ENCODE results near the gene CCNDBP1. TPM values are rescaled to one million over a fixed set of nuclear protein-coding genes. Genes with fewer than 3 reads are reported as not detected.
"Not testable (repeated sequence)": the region's sequence is repeated elsewhere in the genome, so short reads cannot be mapped to it uniquely, and the experiment has no call there.

CCNDBP1 gene, protein sequence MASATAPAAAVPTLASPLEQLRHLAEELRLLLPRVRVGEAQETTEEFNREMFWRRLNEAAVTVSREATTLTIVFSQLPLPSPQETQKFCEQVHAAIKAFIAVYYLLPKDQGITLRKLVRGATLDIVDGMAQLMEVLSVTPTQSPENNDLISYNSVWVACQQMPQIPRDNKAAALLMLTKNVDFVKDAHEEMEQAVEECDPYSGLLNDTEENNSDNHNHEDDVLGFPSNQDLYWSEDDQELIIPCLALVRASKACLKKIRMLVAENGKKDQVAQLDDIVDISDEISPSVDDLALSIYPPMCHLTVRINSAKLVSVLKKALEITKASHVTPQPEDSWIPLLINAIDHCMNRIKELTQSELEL
- total RNA-seq, result 22.4 TPM

DNA sequence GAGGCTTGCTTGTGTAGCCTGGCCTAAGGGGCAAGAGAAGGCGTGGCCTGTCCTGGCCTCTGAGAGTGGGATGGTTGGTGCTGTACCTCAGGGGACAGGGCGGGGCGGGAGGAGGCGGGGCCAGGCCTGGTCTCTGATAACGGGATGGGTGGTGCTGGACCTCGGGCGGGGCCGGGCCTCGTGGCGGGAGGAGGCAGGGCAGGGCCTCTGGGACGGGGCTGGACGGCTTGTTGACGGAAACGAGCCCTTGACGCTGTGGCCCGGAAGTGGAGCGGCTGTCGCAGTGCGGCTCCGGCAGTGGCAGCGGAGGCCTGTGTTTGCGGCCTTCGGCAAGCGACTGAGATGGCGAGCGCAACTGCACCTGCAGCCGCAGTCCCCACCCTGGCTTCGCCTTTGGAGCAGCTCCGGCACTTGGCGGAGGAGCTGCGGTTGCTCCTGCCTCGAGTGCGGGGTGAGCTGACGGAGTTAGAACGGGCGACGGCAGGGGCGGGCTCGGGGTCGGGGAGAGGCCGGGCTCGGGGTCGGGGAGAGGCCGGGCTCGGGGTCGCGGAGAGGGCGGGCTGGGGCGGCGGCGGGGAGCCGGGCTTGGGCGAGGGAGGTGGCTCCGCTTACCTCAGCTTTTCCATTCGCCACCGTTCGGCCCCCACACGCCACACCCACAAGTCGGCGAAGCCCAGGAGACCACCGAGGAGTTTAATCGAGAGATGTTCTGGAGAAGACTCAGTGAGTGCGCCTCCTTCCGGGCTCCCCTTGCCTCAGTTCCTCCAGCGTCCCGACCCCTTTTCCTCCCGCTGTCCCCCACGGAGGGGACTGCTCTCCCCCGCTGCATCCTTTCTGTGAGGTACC is at the start of gene CCNDBP1:
CCNDBP1 (plus strand) TSS at position 247 of the 846 bp plus-strand sequence; CDS start at position 343, 96 bp downstream.
- peak; percentile 82 to 87 for DNase-seq (ENCODE audit: low spot score in 2 of 2)
- FAIRE-seq, result no peak

DNA sequence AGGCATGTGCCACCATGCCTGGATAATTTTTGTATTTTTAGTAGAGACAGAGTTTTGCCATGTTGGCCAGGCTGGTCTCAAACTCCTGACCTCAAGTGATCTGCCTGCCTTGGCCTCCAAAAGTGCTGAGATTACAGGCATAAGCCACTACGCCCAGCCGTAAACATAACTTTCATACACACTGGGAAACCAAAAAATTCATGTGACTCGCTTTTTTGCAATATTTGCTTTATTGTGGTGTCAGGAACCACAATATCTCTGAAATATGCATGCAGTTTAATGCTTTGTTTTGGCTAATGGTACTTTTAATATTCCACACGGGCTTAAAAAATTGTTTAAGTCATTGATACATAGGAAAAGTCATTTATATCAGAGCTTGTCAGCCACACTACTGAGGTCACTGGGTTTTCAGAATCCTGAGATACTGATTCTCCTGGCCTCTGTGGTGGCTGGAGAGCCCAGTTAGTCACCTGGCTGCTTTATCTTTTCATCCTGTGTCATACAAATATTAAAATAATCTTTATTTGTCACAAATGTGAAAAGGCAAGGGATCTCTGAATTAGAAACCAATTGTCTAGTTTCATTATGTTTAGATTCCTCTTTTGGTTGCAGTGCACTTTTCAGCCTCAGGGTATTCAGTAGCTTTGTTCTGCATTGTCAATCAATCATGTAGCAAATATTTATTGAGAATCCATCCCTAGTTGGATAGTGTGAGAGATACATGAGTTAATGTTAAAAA is 41.8 kb upstream of the CCNDBP1 start:
- FAIRE-seq, result no peak
- no peak for DNase-seq (ENCODE audit: low spot score in 2 of 2)

DNA sequence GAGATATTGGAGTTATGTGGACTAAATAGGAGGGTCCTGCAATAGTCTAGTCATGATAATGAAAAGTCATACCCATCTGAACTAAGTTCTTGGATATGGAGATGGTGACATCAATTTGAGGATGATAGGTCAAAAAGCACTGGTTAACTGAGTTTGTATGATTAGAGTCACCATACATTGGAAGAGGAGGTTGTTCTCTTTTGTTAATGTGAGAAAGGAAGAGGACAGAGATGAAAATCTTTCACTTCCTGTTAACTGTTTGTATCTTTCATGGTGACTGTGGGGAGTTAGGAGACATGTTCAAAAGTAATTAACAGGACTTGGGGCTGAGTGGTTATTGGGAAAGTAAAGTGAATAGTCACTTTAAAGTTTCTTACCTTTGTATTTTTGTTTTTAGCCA is 40.7 kb upstream of the CCNDBP1 start:
- FAIRE-seq, result no peak

DNA sequence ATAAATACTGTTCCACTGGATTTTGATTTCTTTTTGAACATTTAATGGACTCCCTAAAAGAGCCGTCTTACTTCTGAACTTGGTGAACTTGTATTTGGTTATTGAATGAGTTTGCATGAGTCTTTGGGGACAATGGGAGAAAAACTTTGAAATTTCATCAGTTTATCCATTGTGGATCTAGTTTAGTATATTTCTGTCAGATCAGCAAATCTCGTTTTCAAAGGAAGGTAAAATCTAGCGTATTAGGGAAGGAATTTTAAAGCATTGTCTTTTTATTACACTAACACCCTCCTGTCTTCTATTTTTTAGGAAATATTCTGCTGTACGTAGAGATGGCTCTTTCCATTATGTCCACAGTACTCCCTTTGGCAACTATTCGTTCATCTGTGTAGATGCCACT is 39.0 kb upstream of the CCNDBP1 start:
- FAIRE-seq, result no peak
- DNase-seq (ENCODE audit: low spot score in 2 of 2), result no peak

More for the DNA sequence above, 40.7 kb upstream of the CCNDBP1 start:
- no peak for DNase-seq (ENCODE audit: low spot score in 2 of 2)

DNA sequence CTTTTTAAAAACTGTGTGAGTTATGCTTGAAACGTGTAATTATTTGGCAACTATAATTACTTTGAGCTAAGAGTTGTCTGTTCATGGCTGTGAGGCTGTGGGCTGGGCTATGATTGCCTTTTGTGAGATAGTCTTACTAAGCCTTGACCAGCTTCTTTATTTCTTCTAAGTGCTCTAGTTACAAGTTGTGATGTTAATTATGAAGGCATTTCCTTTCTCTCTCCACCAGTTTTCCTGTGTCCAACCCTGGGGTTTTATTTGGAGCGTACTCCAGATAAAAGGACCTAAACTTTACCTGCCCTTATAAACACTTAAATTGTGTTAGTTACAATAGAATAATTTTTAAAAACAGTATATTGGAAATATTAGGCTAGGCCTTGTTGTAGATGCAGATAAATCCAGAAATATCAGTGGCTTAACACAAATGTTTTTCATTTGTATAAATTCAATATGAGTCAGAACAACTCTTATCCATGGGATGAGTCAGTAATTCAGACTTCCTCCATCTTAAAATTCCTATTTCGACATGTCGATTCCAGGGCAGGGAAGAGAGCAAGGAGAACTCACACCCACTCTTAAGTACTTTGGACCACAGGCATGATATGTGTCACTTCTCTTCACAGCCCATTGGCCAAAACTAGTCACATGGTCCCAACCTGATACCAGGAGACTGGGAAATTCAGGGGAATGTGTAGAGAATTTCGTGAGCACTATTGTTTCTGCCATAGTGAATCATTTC is 34.8 kb upstream of the CCNDBP1 start:
- no peak for DNase-seq (ENCODE audit: low spot score in 2 of 2)
- no peak for FAIRE-seq

DNA sequence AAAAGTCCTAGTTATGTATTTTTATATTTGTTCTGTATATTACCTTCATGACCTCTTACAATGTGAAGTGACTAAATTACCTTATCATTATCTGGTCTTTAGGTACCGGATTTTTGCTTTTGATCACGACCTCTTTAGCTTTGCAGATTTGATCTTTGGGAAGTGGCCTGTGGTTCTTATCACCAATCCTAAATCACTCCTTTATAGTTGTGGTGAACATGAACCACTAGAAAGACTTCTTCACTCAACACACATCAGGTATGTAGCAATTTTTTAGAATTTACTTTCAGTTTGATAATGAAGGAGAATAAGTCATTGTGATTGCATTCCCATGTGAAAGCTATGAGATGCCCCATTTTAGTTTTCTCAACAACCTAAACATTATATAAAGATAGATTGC is 33.5 kb upstream of the CCNDBP1 start:
- FAIRE-seq, result no peak
- DNase-seq (ENCODE audit: low spot score in 2 of 2), result no peak

DNA sequence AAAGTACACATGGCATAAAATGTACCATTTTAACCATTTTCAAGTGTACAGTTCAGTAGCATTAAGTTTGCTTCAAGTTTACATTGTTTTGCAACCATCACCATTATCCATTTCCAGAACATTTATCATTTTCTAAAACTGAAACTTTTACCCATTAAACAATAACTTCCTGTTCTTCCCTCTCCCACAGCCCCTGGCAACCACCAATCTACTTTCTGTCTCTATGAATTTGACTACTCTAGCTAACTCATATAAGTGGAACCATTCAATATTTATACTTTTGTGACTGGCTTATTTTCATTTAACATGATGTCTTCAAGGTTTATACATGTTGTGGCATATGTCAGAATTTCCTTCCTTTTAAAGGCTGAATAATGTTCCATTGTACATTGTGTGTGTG is 31.9 kb upstream of the CCNDBP1 start:
- DNase-seq (ENCODE audit: low spot score in 2 of 2) (no peak), FAIRE-seq (no peak)

DNA sequence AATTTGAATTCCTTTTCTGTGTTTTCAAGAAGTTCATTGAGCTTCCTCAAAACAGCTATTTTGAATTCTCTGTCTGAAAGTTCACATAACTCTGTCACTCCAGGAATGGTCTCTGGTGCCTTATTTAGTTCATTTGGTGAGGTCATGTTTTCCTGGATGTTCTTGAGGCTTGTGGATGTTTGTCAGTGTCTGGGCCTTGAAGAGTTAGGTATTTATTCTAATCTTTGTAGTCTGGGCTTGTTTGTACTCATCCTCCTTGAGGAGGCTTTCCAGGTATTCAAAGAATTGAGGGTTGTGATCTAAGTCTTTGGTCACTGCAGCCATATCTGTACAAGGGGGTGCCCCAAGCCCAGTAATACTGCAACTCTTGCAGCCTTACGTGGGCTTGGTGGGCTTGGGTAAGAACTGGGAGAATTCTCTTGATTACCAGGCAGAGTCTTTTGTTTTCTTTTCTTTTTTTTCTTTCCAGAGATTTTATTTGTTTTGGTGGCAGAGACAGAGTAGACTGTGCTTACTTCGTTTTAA is 19.3 kb upstream of the CCNDBP1 start:
- DNase-seq (ENCODE audit: low spot score in 2 of 2), result no peak
- FAIRE-seq, result no peak

DNA sequence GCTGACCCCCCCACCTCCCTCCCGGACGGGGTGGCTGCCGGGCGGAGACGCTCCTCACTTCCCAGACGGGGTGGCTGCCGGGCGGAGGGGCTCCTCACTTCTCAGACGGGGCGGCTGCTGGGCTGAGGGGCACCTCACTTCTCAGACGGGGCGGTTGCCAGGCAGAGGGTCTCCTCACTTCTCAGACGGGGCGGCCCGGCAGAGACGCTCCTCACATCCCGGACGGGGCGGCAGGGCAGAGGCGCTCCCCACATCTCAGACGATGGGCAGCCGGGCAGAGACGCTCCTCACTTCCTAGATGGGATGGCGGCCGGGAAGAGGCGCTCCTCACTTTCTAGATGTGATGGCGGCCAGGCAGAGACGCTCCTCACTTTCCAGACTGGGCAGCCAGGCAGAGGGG is 17.9 kb upstream of the CCNDBP1 start:
- DNase-seq (ENCODE audit: low spot score in 2 of 2); FAIRE-seq: not testable (repeated sequence)

DNA sequence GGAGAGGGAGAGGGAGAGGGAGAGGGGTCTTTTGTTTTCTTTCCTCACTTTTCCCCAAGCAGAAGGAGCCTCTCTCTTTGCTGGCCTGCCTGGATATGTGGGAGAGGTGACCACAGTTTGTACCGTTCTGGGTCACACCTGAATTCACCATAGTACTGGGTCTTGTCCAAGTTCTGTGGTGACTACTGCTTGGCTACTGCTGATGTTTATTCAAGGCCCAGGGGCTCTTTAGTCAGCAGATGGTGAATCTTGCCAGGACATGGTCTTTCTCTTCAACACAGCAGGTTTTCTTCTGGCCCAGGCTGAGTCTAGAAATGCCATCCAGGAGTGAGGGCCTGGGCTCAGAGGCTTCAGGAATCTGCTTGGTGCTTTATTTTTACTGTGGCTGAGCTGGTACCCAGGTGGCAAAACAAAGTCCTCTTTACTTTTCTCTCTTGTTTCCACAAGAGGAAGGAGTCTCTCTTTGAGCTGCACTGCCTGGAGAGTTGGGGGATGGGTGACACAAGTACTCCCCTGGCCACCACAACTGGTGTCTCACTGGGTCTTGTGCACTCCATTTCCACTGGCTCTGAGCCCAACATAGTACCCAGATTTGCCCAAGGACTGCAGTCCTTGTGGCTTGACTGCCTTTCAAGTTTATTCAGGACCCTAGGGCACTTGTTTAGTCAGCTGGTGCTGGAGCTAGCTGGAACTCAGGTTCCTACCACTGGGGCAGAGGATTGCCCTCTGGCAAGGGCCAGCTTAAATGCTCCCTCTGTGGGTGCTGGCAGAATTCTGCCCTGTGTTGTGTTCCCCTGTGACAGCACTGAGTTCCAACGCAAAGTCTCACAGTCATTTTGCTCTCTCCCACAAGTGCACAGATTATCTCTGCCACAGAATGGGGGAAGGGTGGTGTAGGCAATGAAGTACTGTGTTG is 16.8 kb upstream of the CCNDBP1 start:
- FAIRE-seq (no peak), DNase-seq (ENCODE audit: low spot score in 2 of 2) (no peak)

DNA sequence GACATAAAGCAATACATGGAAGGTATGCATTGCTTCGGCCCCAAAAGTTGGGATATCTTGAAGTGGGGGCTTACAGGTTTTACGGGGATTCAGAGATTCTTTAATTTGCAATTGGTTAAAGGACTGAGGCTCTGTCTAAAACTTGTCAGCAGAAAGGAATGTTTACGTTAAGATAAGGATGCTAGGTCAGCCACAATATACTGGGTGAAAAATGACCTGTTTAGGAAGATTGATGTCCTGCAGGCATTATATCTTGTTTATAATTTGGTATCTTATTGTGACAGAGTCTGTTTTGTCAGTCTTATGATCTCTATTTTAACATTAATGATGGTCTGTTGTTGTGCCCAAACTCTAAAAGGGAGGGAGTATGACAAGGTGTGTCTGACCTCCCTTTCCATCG is 15.3 kb upstream of the CCNDBP1 start:
- FAIRE-seq (no peak), DNase-seq (ENCODE audit: low spot score in 2 of 2) (no peak)

DNA sequence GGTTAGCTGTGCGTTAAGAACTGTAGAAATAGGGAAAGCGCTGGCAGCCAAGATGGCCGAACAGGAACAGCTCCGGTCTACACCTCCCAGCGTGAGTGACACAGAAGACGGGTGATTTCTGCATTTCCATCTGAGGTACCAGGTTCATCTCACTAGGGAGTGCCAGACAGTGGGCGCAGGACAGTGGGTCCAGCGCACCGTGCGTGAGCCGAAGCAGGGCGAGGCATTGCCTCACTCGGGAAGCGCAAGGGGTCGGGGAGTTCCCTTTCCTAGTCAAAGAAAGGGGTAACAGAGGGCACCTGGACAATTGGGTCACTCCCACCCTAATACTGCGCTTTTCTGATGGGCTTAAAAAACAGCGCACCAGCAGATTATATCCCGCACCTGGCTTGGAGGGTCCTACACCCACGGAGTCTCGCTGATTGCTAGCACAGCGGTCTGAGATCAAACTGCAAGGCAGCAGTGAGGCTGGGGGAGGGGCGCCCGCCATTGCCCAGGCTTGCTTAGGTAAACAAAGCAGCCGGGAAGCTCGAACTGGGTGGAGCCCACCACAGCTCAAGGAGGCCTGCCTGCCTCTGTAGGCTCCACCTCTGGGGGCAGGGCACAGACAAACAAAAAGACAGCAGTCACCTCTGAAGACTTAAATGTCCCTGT is 9.4 kb upstream of the CCNDBP1 start:
- not testable (repeated sequence) for FAIRE-seq; DNase-seq (ENCODE audit: low spot score in 2 of 2)

DNA sequence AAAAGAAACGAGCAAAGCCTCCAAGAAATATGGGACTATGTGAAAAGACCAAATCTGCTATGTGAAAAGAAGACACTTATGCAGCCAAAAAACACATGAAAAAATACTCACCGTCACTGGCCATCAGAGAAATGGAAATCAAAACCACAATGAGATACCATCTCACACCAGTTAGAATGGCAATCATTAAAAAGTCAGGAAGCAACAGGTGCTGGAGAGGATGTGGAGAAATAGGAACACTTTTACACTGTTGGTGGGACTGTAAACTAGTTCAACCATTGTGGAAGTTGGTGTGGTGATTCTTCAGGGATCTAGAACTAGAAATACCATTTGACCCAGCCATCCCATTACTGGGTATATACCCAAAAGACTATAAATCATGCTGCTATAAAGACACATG is 8.1 kb upstream of the CCNDBP1 start:
- FAIRE-seq; DNase-seq (ENCODE audit: low spot score in 2 of 2): not testable (repeated sequence)

DNA sequence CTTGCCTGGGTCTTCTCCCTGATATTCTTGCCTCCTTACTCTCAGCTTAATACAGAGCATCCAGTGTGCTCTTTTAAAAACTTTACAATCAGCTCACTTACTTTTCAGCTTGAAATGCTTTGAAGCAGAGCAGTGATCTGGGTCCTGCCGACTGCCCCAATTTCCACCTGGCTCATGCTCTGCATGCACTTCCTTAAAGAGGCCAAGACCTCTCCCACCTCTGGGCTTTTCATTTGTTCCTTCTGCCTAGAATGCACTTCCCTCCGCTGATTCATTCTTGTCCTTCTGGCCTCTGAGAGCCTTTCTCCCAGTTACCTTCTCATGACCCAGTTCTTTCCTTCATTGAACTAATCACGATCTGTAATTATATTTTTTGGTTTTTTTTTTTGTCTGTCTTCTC is 1.9 kb upstream of the CCNDBP1 start:
- DNase-seq (ENCODE audit: low spot score in 2 of 2) (no peak), FAIRE-seq (no peak)

DNA sequence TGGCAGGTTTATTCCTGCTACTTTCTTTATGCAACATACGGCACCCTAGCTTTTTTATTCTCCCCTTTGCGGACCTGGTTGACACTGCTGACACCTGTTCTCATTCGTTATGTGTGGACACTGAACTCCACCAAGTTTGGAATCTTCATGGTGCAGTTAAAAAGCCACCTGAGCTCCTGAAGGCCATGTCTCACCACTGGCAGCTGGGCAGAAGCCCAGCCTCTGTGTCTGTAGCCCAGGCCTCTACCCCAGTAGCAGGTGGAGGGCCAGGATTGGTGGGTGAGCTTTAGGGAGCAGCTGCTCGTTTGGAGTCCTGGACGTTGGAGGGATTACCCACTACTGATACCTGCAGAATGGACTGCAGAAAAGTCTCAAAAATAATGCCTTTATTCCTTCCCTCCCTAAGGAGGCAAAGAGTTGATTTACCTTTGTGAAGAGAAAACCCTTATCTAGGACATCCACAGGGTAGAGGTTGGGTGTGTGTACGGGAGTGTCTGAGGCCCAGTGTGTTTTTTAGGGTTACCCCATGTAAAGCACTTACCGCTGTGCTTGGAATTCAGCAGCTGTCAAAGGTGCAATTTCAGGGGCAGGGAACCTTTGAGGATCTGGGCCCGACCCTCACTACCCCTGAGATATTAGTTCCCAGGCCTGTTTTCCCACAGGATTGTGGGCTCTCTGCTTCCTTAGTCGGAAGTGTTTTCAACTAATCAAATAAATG is 637 bp upstream of the CCNDBP1 start:
- no peak for DNase-seq (ENCODE audit: low spot score in 2 of 2)
- no peak for FAIRE-seq

DNA sequence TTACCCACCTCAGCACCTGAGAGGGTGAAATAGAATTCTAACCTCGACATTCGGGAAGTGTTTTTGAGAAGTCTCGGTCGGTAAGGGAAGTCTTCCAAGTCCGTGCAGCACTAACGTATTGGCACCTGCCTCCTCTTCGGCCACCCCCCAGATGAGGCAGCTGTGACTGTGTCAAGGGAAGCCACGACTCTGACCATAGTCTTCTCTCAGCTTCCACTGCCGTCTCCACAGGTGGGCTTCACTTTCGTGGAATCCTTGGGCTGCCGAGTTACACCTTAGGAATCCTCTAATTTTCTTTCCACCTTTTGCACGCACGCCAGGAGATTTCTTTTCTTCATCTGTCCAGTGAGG is 775 bp downstream of the CCNDBP1 start:
- FAIRE-seq, result no peak
- DNase-seq (ENCODE audit: low spot score in 2 of 2), result peak in 1 of 2 donors; percentile 38

DNA sequence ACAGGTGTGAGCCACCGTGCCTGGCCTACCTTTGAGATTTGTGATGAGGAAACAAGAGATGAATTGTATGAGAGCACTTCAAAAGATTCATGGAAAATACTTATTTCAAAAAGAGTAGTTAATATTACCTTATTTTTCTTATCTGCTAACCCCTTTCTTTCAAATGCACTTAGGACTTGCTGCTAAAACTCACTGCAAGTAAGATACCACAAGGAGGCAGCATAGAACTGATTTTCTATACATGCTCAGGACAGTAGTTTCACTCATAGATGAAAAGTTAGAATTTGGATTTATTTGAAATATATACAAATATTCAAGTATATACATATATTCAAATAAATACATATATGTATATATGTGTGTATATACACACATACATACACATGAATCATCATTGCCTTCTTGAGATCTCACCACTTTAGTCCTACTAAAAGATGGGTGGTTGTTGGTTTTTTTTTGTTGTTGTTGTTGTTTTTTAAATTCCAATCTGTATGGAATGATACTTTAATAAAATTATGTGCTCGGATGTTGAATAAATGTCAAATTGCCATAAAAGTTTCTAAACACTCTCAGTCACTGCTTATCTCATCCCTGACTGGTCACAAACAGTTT is 2.4 kb downstream of the CCNDBP1 start:
- FAIRE-seq (peak; percentile 66), DNase-seq (ENCODE audit: low spot score in 2 of 2) (no peak)

Measured in frontal cortex (tissue), 4 donors.